Uterus (tissue), 2 donors: Measurements from ENCODE around the gene ALOX12.

Experiments used
- CTCF ChIP-seq, 4 experiments: fragments of 200-600 bp in 2 of 4; fragments of 450-650 bp in 2 of 4; sonication (generic) in 2 of 4; IDR thresholded peaks; one replicate each; pipeline ENCODE4 v1.5.1; 2016 to 2019; ENCODE audit warnings: antibody characterized with exemption in 4 of 4, mild to moderate bottlenecking in 2 of 4, moderate library complexity in 1 of 4
- POLR2A ChIP-seq, 2 donors: fragments of 450-650 bp; IDR thresholded peaks; one replicate each; pipeline ENCODE4 v1.6.1; 2016; ENCODE audit warnings: antibody characterized with exemption in 2 of 2, mild to moderate bottlenecking in 1 of 2, moderate library complexity in 1 of 2

DNA sequence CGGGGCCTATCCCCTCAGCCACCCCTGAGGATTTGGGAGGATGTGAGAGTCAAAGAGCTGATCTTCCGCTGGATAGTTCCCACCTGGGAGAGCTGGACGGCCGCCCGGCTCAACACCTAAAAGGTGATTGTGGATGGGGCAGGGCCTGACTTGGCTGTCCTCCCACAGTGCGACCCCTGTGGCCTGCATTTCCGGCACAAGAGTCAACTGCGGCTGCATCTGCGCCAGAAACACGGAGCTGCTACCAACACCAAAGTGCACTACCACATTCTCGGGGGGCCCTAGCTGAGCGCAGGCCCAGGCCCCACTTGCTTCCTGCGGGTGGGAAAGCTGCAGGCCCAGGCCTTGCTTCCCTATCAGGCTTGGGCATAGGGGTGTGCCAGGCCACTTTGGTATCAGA lies 31.5 kb downstream of the ALOX12 start:
- TF ChIP-seq CTCF (IDR thresholded peaks at IDR 0.05) = no peak
- TF ChIP-seq POLR2A (IDR thresholded peaks at IDR 0.05) = no peak
